ENCODE results near the gene RAB3D. TPM values are rescaled to one million over a fixed set of nuclear protein-coding genes. Genes with fewer than 3 reads are reported as not detected.
A peak's percentile ranks its signal among the peaks of the same experiment; 100 is the strongest.

Gene RAB3D
- total and polyA plus RNA-seq, 2 experiments from 2014 or later = 3.8 to 21.2 TPM

DNA sequence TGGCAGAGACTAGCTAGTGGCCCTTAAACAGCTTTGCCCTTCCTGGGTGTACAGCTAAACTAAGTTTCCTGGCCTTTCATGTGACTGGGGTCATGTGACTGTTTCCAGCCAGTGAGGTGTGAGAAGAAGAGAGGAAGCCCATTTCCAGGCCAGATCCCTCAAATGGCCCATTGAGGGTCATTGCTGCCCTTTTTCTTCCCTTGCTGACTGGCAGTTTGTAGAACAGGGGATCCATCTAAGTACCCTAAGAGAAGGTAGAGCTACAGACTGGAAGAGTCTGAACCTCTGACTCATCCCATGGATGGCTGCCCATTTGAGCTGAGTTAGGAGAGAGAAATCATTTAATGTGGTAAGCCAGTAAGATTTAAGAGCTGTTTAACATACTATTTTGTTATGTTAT, 37.8 kb upstream of the RAB3D start:
- Mint-ChIP-seq H3K36me3 (ENCODE audit: low read depth) (peaks cover 11% of the 10 kb centered on the region; the same call in 2 of the 3 replicates), H3K27ac (no peak overlapping the region), H3K9me3 (no peaks in the 10 kb centered on the region), H3K4me1 (peaks cover 24% of the 10 kb centered on the region), H3K27me3 (ENCODE audit: insufficient read depth, low read depth, poor library complexity) (peaks cover 10% of the 10 kb centered on the region), H3K4me3 (no peak overlapping the region; the same call in 2 of the 3 replicates)
- Histone ChIP-seq H3K9me2 (ENCODE audit: insufficient read depth) (no peaks in the 10 kb centered on the region), H2AFZ (no peak overlapping the region), H3F3A (replicated peaks; ENCODE audit: low read depth) (peaks cover 18% of the 10 kb centered on the region), H3K4me2 (no peak overlapping the region), H3K79me2 (replicated peaks; ENCODE audit: insufficient read depth) (peaks cover 10% of the 10 kb centered on the region; the same call in 1 of the 2 replicates), H3K27me3 (ENCODE audit: insufficient read depth) (no peaks in the 10 kb centered on the region), H3K36me3 (ENCODE audit: insufficient read depth) (no peaks in the 10 kb centered on the region), H3K4me3 (no peak overlapping the region), H3K27ac (ENCODE audit: low read depth) (no peak overlapping the region), H4K20me1 (replicated peaks; ENCODE audit: insufficient read depth) (no peaks in the 10 kb centered on the region), H3K4me1 (ENCODE audit: insufficient read depth) (peaks cover 14% of the 10 kb centered on the region)
- TF ChIP-seq, protein P1, sequence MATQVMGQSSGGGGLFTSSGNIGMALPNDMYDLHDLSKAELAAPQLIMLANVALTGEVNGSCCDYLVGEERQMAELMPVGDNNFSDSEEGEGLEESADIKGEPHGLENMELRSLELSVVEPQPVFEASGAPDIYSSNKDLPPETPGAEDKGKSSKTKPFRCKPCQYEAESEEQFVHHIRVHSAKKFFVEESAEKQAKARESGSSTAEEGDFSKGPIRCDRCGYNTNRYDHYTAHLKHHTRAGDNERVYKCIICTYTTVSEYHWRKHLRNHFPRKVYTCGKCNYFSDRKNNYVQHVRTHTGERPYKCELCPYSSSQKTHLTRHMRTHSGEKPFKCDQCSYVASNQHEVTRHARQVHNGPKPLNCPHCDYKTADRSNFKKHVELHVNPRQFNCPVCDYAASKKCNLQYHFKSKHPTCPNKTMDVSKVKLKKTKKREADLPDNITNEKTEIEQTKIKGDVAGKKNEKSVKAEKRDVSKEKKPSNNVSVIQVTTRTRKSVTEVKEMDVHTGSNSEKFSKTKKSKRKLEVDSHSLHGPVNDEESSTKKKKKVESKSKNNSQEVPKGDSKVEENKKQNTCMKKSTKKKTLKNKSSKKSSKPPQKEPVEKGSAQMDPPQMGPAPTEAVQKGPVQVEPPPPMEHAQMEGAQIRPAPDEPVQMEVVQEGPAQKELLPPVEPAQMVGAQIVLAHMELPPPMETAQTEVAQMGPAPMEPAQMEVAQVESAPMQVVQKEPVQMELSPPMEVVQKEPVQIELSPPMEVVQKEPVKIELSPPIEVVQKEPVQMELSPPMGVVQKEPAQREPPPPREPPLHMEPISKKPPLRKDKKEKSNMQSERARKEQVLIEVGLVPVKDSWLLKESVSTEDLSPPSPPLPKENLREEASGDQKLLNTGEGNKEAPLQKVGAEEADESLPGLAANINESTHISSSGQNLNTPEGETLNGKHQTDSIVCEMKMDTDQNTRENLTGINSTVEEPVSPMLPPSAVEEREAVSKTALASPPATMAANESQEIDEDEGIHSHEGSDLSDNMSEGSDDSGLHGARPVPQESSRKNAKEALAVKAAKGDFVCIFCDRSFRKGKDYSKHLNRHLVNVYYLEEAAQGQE (IDR thresholded peaks at IDR 0.05; ENCODE audit: unreplicated experiment) = no peak
- ATAC-seq (no peak), DNase-seq (ENCODE audit: low spot score) (peak; percentile 27)

DNA sequence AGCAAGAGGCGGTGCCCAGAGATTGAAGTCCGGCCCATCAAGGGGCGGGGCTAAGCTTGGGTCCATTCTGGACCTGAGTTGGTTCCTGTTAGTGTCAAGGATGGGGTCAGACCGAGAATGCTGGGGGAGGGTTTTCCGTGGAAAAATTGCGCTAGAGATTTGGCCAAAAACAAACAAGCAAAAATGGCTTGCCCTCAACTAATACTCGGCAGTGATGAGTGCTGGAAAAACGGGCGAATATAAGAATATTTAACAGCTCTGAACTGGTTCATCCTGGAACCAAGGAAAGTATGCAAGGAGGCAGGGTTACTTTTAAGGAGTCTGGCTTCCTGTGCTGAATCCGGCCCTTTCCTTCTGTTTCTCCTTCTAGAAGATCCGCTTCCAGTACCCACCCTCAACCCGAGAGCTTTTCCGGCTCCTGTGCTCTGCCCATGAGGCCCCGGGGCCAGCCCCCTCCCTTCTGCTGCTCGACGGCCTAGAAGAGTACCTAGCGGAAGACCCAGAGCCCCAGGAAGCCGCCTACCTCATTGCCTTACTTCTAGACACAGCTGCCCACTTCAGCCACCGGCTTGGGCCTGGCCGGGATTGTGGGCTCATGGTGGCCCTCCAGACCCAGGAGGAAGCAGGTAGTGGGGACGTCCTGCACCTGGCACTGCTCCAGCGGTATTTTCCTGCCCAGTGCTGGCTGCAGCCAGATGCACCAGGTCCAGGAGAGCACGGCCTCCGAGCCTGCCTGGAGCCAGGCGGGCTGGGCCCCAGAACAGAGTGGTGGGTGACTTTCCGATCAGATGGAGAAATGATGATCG, 35.9 kb upstream of the RAB3D start:
- Histone ChIP-seq H2AFZ (no peak overlapping the region), H3K27ac (ENCODE audit: low read depth) (peak overlapping the region; percentile 56), H3K9me2 (ENCODE audit: insufficient read depth) (no peaks in the 10 kb centered on the region), H3K4me2 (peak overlapping the region; percentile 77), H3K79me2 (replicated peaks; ENCODE audit: insufficient read depth) (peaks cover 10% of the 10 kb centered on the region; the same call in 1 of the 2 replicates), H3K4me1 (ENCODE audit: insufficient read depth) (peaks cover 11% of the 10 kb centered on the region), H4K20me1 (replicated peaks; ENCODE audit: insufficient read depth) (no peaks in the 10 kb centered on the region), H3K36me3 (ENCODE audit: insufficient read depth) (no peaks in the 10 kb centered on the region), H3K27me3 (ENCODE audit: insufficient read depth) (no peaks in the 10 kb centered on the region), H3K4me3 (peak overlapping the region; percentile 54), H3F3A (replicated peaks; ENCODE audit: low read depth) (peaks cover 11% of the 10 kb centered on the region)
- TF ChIP-seq, protein P1 (IDR thresholded peaks at IDR 0.05; ENCODE audit: unreplicated experiment) = no peak
- TF ChIP-seq, protein P2, sequence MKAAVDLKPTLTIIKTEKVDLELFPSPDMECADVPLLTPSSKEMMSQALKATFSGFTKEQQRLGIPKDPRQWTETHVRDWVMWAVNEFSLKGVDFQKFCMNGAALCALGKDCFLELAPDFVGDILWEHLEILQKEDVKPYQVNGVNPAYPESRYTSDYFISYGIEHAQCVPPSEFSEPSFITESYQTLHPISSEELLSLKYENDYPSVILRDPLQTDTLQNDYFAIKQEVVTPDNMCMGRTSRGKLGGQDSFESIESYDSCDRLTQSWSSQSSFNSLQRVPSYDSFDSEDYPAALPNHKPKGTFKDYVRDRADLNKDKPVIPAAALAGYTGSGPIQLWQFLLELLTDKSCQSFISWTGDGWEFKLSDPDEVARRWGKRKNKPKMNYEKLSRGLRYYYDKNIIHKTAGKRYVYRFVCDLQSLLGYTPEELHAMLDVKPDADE (IDR thresholded peaks at IDR 0.05) = peak; percentile 28; the same call in 1 of the 2 replicates
- TF ChIP-seq POLR2AphosphoS5 (IDR thresholded peaks at IDR 0.05; ENCODE audit: low read depth) = peak; percentile 71
- Mint-ChIP-seq H3K4me3 (no peak overlapping the region), H3K9me3 (no peaks in the 10 kb centered on the region), H3K27me3 (ENCODE audit: insufficient read depth, low read depth, poor library complexity) (peaks cover 10% of the 10 kb centered on the region), H3K4me1 (peaks cover 20% of the 10 kb centered on the region), H3K27ac (no peak overlapping the region), H3K36me3 (ENCODE audit: low read depth) (peaks cover 15% of the 10 kb centered on the region)
- DNase-seq (ENCODE audit: low spot score) (peak; percentile 79), ATAC-seq (peak; percentile 36)
